NCI-H1436 treated with DMSO at 0.1 percent for 48 hours (cell line): ENCODE data around the gene ATP13A2.
"Not testable (repeated sequence)": the region's sequence is repeated elsewhere in the genome, so short reads cannot be mapped to it uniquely, and the experiment has no call there.

ENCODE experiments used
- DNase-seq: peaks from one replicate; lab custom pipeline; 2025; lab: John Stamatoyannopoulos, UW

The ATP13A2 gene

DNA sequence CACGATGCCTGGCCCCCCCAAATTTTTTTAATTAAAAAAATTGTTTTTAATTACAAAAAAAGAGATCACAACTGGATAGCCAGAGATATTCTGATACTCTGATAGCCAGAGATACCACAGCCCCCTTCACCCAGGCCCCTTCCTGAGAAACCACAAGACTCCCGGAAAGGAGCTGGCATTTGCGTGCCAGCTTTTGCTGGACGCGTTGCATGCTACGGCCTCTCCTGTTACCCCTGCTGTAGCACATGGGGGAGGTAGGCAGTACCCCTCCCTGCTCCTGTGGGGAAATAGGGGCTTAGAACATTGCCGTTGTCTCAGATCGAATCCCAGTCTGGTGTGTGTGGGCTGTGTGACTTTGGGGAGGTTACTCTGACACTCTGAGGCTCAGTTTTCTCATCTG lies 54.0 kb downstream of the ATP13A2 start:
- no peak for DNase-seq

DNA sequence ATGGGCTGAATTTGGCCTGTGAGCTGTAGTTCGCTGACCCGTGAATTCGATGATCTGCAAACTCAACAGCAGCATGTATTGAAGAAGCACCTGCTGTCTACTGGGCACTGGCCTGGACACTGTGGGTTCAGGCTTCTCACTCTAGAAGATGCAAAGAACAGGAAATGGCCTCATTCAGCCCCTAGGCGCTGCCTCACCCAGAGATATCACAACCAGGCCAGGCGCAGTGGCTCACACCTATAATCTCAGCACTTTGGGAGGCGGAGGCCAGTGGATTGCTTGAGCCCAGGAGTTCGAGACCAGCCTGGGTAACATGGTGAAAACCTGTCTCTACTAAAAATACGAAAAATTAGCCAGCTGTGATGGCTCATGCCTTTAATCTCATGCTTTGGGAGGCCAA lies 55.0 kb downstream of the ATP13A2 start:
- no peak for DNase-seq

DNA sequence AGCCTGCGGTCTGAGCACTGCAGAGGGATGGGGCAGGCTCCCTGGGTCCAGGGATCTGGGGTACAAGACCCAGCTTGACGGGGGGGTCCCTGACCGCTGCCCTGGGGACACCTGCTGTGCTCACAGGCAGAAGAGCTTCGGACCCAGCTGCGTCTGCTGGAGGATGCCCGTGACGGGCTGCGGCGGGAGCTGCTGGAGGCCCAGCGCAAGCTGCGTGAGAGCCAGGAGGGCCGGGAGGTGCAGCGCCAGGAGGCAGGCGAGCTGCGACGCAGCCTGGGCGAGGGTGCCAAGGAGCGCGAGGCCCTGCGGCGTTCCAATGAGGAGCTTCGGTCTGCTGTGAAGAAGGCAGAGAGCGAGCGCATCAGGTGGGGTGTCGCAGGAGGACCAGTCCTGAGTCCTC lies 56.5 kb downstream of the ATP13A2 start:
- DNase-seq = no peak

DNA sequence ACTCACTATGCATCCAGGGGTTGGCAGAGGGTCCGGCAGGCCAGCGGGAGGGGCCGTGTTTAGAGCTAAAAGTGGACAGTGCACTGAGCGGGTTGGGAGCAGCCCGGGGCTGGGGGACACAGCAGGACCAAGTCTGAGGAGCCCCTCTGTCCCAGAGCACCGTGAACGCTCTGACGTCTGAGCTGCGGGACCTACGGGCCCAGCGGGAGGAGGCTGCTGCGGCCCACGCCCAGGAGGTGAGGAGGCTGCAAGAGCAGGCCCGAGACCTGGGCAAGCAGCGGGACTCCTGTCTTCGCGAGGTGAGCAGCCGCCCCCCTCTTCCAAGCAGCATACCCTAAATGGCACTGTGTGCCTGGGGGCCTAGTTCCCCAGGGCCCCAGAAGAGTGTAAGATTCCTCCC lies 57.1 kb downstream of the ATP13A2 start:
- DNase-seq = no peak

DNA sequence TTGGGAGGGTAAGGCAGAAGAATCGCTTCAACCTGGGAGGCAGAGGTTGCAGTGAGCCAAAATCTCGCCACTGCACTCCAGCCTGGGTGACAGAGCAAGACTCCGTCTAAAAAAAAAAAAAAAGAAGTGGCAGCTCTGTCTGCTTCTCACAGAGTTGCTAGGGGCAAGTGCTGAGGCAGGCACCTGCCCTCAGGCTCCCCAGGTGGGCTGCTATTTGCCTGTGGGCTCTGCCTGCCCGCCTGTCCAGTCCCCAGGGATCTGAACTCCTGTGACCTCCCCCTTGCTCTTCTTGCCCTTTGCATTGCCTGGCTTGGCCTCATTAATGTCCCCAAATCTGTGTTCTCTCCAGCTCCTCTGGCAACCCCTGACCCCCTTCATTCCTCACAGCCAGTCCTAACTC lies 59.4 kb downstream of the ATP13A2 start:
- DNase-seq = not testable (repeated sequence)

DNA sequence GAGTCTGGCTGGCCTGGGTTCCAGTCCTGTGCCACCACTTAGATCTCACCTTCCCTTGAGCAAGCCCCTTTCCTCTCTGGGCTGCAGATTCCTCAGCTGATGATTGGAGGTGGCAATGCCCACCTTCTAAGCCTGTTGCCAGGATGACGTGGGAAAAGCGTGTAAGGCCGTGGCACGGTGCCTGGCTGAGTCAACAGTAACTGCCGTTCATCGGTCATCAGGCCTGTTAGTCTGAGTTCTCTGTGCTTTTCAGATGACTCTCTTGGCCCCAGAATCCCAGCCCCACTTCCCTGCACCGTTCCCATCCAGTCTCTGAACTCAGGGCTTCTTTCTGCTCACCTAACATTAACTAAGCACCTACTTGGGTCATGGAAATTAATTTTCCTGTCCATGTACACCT lies 62.7 kb downstream of the ATP13A2 start:
- DNase-seq = not testable (repeated sequence)

DNA sequence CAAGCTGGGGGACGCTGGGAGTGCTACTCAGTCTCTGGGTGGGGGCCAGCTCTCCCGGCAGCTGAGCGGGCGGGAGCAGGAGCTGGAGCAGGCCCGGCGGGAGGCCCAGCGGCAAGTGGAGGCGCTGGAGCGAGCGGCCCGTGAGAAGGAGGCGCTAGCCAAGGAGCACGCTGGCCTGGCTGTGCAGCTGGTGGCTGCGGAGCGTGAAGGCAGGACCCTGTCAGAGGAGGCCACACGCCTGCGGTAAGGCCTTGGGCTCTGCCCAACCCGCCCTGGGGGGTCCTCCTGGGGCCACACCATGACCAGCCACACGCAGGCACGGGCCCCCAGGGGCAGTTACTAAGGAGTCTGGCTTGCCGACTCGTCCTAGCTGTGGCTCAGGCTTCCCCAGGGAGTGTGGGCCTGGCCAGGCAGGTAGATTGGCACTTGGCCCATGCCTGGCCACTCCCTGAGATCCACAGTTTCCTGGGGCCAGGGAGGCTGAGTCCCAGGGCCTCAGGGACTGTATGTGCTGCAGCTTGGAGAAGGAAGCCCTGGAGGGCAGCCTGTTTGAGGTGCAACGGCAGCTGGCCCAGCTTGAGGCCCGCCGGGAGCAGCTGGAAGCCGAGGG lies 63.3 kb downstream of the ATP13A2 start:
- not testable (repeated sequence) for DNase-seq

DNA sequence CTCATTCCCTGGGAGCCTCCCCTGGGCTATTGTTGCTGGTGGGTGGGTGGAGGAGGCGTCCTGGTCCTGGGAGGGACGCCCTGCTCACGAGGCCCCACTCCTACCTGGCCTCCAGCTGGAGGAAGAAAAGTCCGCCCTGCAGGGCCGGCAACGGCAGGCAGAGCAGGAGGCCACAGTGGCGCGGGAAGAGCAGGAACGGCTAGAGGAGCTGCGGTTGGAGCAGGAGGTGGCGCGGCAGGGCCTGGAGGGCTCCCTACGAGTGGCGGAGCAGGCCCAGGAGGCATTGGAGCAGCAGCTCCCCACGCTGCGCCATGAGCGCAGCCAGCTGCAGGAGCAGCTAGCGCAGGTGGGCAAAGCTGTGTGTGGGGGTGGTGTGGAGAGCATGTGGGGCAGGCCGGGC lies 65.1 kb downstream of the ATP13A2 start:
- DNase-seq = no peak

DNA sequence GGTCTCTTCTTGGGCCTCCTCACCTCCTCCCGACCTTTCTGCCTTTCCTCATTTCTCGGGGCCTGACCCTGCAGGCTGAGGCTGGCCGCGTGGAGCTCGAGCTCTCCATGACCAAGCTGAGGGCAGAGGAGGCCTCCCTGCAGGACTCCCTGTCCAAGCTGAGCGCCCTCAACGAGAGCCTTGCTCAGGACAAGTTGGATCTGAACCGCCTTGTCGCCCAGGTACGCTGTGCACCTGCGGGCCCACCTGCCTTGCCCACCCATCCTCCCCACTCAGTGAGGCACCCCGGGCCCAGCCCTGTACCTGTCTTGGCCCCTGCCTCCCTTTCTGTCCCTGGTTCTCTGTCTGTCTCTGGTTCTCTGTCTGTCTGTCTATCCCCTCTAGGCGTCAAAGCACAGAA lies 65.5 kb downstream of the ATP13A2 start:
- not testable (repeated sequence) for DNase-seq

DNA sequence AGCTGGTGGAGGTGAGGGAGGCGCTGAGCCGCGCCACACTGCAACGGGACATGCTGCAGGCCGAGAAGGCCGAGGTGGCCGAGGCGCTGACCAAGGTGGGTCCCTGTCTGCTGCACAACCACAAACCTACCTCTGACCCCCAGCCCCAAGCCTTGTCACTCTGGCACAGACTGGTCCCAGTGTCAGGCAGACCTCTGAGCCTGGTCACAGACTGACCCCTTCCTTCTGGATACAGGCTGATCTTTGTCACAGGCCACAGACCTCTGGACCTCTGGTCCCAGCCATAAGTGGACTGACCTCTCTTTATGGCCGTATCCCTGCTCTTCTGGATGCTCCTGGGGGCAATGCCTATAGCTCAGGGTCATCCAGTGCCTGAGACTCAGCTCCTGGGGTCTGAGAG lies 66.2 kb downstream of the ATP13A2 start:
- not testable (repeated sequence) for DNase-seq

DNA sequence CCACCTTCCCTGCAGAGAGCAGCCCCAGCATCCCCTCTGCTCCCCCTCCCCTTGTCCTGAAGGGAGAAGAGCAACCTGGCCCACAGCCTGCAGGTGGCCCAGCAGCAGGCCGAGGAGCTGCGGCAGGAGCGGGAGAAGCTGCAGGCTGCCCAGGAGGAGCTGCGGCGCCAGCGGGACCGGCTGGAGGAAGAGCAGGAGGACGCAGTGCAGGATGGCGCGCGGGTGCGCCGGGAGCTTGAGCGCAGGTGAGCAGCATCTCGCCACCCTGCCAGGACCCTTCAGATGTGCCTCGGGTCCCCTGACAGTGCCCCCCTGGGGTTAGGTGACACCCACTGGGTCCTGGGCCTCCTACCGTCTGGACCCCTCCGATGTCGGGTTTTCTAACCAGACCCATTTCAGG lies 67.7 kb downstream of the ATP13A2 start:
- no peak for DNase-seq

DNA sequence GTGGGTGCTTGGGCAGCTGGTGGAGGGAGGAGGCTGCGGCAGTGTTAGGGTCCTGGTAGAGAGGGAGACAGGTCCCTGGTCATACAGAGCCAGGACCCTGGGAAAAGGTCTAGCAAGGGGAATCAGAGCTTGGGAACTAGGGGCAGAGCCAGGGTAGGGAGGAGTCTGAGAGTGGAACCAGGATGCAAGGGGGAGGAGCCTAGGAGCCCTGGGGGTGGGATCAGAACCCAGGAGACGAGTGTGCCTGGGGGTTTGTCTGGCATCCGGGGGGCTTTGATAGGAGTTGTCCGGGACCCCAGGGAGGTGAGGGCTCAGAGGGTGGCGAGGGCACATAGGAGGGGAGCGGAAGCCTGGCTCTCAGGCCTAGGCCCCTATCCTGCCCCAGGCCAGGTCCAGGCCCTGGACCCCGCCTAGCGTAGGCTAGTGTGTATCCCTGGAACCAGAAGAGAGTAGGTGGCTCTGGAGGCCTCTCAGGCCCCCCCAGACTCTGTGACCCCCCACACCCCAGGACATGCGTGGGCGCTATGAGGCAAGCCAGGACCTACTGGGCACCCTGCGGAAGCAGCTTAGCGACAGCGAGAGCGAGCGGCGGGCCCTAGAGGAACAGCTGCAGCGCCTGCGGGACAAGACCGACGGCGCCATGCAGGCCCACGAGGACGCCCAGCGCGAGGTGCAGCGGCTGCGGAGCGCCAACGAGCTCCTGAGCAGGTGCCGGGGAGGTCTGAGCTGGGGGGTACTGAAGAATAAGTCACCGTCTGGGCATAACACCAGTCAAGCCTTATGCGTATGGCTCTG lies 72.1 kb downstream of the ATP13A2 start:
- not testable (repeated sequence) for DNase-seq

DNA sequence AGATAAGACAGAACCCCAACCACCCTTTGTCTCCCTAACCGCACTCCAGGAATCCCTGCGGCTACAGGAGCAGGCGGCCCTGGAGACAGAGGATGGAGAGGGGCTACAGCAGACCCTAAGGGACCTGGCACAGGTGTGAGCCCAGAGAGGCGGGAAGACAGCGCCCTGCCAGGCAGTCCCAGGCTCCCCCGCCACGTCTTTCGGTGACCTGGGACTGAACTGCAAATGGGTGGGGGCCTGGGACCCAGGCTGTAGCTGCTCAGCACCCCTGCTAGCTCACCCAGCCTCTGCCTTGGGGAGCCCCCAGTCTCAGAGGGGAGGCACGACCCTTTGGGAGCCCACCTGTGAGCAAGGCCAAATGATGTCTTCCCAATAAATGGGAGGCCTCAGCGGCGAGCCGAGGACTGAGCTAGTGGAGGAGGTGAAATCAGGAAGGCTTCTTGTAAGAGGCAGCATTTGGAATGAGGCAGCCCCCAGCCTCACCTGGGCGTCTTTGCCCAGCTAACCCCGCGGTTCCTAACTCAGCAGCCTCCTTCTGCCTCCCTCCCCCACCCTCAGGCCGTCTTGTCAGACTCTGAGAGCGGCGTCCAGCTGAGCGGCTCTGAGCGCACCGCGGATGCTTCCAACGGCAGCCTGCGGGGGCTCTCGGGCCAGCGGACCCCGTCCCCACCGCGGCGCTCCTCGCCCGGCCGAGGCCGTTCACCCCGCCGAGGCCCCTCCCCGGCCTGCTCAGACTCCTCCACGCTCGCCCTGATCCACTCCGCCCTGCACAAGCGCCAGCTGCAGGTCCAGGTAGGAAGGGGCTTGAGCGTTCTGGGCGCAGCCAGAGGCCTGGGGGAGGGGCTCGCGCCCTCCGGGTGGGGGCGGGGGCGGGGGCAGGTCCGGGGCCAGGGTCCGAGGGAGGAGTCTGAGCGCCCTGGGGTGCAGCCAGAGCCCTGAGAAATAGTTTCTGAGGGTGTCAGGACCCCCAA lies 73.1 kb downstream of the ATP13A2 start:
- DNase-seq = no peak

DNA sequence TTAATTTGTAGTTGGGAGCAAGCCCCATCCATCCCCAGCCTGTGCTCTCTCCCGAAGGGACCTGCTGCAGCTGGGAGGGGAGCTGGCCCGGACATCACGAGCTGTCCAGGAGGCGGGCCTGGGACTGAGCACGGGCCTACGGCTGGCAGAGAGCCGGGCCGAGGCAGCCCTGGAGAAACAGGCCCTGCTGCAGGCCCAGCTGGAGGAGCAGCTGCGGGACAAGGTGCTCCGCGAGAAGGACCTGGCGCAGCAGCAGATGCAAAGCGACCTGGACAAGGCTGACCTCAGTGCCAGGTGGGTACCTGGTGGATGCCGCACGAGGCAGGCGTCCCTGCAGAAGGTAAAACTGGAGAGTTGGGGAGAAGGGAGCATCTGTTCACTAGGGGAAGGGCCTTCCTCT lies 75.1 kb downstream of the ATP13A2 start:
- not testable (repeated sequence) for DNase-seq
